Stimulated activated CD8-positive, alpha-beta memory T cell treated with anti-CD3 and anti-CD28 coated beads, Interleukin-12 subunit alpha, Interleukin-12 subunit beta, amount 100 ng/mL, for 4 hours (primary cell): Measurements from ENCODE around the gene ITSN1.

Experiments
- DNase-seq: peaks from one replicate; pipeline ENCODE4 v3.0.0-alpha.2; 2020; ENCODE audit warnings: low read depth

The ITSN1 gene

DNA sequence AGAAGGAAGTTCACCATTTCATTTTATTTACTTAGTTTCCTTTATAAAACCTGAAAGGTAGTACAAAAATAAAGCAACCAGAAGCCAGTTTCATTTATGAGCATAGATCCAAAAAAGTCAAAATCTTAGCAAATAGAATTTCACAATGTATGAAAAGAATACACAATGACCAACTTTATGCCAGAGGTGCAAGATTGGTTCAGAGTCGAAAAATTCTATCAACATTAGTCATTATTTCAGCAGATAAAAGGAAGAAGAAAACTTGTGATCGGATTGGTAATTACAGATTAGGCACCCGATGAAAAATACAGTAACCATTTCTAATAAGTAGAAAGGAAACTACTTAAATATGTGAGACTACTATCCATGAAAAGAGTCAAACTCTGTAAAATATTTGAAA, 89.1 kb downstream of the ITSN1 start:
- no peak for DNase-seq

DNA sequence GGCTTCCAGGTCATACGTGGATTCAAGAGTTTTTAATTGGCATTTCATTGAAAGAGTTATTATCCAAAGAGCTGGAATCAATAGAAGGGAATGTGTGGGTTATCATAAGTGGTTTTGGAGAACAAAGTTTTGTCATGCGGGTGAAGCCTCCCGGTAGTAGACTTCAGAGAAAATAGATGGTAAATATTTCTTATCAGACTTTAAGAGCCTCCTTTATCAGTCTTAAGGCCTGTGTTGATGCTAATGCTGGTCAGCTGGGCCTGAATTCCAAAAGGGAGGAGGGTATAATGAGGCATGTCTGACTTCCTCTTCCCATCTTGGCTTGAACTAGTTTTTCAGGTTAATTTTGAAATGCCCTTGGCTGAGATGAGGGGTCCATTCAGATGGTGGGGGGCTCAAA, 89.7 kb downstream of the ITSN1 start:
- DNase-seq: no peak

DNA sequence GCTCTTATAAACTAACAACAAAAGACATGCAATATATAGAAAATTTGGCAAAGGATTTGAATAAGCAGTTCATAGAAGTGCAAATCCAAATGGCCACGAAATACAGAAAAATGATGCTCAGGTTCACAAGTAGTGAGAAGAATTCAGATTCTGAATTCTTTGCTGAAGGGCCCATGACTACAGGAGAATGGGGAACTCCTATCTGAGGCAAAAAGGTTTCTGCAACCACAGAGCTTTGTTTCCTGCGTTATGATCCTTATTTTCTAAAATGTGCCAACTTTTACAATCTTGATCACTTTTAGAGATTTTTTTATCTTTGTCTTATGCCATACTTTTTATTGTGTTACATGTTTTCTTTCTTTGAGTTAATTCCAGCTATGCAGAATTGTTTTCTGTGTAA, 91.3 kb downstream of the ITSN1 start:
- DNase-seq: no peak

DNA sequence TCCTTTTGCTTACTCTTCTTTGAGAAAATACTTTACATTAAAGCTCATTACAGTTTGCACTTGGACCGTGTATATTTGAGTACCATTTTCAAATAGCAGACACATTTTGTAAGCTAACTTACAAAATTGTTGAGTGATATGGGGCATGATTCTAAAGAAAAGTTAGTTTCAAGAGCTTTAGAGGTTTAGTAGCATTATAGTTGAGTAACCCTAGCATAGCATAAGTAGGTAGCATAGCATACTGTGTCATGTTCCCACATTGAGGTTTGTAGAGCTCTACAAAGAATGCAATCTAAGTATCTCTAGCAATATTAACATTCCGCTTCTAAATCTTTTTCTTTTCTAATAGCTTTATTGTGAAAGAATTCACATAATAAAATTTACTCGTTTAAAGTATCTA, 92.0 kb downstream of the ITSN1 start:
- DNase-seq: no peak

DNA sequence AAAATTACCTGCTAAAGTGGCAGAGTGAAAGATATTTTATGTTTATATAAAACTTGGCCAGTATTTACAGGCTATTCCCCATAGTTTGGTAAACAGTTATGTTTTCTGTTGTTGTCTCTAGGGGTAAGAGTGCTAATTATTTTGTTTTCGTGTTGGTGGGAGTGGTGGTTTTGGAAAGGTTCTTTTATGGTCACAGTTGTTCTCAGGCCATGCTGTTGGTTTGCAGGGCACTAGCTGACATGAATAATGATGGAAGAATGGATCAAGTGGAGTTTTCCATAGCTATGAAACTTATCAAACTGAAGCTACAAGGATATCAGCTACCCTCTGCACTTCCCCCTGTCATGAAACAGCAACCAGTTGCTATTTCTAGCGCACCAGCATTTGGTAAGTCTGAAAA, 92.5 kb downstream of the ITSN1 start:
- no peak for DNase-seq

DNA sequence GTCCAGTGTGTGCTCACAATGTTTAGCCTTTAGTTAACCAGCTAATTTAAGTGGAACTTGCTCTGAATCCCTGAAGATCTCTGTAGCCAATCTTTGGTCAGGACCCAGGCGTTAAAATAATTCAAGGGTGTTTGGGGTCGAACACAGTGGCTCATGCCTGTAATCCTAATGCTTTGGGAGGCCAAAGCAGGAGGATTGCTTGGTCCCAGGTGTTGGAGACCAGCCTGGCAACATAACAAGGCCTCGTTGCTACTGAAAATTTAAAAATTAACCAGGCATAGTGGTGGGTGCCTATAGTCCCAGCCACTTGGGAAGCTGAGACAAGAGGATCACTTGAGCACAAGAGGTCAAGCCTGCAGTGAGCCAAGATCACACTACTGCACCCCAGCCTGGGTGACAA, 94.3 kb downstream of the ITSN1 start:
- no peak for DNase-seq

DNA sequence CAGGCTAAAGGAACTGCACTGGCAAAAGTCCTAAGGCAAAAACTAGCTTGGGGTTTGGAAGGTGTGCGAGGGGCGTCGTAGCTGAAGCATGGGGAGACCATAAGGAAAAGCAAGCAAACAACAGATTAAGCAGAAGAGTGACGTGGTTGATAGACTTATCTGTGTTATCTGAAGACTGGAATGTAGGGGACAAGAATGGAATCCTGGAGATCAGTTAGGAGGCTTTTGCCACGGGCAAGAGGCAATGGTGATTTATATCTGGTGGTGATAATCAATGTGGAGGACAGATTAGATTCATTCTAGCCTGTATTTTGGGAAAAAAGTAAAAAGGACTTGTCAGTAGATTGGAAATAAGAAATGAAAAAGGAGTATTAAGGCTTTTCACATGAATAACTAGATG, 97.4 kb downstream of the ITSN1 start:
- DNase-seq: no peak

DNA sequence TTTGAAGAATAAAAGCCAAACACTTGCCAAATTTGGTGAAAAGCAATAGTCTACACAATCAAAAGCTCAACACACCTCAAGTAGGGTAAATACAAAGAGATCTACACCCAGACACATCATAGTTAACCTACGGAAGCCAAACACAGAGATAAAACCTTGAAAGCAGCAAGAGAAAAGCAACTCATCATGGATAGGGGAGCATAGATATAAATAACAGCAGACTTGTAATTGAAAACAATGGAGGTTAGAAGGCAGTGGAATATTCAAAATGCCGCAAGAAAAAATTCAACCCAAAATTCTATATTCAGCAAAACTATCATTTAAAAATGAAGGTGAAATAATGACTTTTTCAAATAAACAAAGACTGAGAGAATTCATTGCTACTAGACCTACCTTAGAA, 105.1 kb downstream of the ITSN1 start:
- no peak for DNase-seq

DNA sequence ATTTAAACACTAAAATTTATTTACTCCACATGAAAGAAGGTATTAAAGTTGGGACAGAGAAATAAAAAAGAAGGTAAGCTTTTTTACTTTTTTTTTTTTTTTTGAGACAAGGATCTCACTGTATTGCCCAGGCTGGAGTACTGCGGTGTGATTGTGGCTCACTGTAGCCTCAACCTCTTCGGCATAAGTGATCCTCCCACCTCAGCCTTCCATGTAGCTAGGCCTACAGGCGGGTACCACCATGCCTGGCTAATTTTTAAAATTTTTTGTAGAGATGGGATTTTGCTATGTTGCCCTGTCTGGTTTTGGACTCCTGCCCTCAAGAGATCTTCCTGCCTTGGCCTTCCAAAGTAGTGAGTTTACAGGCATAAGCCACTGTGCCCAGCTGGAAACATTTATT, 106.6 kb downstream of the ITSN1 start:
- no peak for DNase-seq

DNA sequence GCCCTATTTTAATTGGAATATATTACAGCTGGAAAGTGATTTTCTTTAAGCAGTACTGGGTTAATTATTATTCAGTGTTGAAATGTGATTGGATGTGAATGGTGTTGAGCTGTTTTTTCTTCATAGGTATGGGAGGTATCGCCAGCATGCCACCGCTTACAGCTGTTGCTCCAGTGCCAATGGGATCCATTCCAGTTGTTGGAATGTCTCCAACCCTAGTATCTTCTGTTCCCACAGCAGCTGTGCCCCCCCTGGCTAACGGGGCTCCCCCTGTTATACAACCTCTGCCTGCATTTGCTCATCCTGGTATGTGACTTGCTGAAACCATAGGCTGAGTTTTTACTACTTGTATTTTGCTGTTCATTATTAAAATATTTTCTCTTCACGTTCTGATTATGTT, 107.7 kb downstream of the ITSN1 start:
- DNase-seq: no peak

DNA sequence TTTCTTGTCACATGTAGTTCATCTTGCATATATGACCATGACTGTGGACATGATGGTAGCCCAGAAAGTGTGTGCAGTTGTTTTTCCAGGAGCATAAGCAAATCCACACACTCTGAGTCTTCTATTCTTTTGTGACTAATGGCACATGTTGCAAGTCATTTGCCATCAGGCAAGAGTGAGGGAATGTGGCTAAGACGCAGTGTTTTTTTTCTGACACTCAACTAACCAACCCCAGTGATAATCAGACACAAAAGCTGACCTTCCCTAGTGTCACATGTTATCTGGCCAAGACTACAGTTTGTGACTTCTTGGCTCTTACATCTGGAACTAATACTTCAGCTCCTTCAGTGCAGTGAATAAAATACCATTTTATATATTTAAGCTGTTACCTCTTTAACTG, 108.8 kb downstream of the ITSN1 start:
- no peak for DNase-seq

DNA sequence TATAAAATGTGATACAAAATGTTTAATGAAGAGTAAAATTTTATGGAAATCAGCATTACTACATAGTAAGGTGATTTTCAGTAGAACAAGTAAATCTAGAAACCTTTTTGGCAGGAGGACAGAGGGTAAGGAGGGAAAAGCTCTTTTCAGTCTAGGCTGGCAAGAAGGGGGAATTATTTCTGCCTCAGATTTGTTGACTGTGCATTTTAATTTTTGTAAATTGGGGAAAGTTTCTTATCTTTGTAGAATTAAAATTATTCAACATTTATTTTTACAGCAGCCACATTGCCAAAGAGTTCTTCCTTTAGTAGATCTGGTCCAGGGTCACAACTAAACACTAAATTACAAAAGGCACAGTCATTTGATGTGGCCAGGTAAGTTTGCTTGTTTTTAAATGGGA, 109.2 kb downstream of the ITSN1 start:
- DNase-seq: no peak

DNA sequence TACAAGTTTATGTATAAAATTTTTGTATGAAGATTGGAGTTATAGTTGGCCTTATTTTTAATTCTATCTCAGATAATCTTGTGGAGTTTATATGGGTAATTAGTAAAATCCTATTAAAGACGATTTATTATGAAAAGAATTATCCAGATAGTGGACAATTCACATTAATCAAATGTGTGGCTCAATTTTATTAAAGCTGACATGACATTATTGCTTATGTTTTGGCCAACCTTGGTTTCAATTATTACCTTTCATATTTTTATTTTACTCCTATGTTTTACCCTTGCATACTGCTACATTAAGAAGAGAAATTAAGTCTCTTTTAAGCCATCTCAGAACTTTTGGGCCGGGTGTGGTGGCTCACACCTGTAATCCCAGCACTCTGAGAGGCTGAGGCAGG, 110.0 kb downstream of the ITSN1 start:
- no peak for DNase-seq

DNA sequence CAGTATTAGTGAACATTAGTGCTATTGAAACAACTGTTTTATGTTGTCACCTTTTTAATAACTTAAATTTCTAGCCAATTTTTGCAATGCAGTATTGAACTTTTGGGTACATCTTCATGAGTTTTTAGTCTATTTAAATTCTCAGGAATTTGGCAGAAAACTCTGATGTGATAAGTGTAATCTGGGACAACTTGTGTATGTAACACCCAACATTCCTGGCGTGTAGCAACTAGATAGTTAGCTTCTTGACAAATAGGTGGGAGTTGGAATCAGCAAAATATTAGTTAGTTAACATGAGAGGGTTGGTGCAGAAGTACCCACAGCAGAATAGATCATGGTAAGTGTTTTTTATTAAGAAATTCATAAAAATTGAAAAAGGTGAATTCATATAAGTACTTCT, 111.6 kb downstream of the ITSN1 start:
- DNase-seq: no peak

DNA sequence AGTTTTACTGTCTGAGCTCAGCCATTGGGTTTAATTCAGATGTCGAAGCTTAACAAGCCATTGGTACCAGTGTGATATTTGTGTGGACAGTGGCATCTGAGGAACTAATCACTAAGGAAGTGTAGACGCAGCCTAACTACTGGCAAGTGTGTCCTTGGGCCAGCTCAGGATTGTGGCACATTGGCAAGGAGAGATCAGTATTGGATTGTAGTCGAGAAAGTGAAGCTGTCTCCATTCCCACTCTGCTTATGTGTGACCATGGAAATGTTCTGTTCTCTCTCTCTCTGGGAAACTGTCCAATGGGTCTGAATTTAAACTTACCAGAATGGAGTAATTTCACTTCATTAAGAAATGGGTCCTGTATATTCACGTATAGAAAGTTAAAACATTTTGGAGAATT, 112.2 kb downstream of the ITSN1 start:
- DNase-seq: no peak

DNA sequence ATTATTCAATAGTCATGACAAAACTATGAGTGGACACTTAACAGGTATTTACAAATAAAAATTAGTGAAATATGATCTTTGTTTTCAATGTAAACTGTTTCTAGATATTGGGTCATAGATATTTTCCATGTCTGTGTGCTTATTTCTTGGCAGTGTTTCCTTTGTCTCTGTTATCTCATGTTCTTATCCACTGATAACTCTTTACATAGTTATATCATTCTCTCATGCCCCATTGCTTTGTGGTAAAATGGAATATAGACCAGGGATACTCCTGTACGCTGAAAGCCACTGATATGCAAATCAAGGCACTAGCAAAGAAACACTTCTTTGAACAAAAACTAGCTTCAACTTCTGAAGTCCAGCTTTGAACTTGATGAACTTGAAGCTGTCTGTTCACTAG, 113.1 kb downstream of the ITSN1 start:
- no peak for DNase-seq

DNA sequence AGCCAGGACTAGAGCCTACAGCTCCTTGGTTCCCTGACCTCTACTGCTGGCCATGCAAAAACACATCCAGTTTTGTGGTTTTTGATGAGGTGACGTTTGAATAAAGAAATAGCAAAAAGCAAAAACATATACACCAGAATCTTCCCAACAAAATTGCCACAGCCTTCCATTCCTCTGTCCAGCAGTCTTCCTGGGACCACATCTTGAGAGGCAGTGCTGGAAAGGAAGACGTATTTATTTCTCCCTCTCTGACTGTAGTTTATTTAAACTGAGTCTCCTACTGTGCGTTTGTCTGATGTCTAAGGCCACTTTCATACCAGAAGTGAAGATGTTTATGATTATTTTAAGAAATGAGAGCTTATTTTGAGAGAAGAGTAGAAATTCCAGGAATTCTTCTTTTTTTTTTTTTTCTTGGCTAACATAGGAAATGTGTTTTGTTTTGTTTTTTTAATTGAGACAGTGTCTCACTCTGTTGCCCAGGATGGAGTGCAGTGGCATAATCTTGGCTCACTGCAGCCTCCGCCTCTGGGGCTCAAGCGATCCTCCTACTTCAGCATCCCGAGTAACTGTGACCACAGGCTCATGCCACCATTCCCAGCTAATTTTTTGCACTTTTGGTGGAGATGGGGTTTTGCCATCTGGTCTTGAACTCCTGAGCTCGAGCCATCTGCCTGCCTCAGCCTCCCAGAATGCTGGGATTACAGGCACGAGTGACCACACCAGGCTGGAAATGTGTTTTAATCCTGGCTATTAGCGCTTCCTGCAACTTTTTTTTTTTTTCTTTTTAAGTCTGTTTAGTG, 118.5 kb downstream of the ITSN1 start:
- no peak for DNase-seq

DNA sequence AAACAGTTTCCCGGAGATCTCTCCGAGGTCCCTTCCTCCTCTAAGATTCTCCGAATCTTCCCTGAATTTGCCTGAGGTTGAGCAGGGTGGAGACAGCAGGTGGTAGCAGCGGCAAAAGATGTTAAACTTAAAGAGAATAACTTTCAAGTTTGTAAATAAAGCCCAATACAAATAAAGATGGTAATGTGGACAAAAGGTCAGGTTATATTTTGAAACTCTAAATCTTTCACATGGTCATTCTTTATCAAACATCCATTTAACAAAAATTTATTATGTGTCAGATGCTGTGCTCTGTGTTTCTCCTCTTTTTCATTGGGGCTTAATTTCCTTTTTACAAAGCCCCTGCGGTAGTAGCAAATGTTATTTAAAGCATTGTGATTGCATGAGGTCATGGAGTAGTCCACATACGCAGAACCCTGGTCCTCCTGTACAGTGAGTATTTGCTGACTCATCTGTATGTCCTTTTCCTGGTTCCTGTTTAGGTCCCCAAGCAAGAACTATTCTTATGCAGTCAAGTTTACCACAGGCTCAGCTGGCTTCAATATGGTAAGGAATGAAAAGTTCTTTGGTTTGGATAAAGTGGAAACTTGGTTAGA, 119.2 kb downstream of the ITSN1 start:
- DNase-seq: no peak

DNA sequence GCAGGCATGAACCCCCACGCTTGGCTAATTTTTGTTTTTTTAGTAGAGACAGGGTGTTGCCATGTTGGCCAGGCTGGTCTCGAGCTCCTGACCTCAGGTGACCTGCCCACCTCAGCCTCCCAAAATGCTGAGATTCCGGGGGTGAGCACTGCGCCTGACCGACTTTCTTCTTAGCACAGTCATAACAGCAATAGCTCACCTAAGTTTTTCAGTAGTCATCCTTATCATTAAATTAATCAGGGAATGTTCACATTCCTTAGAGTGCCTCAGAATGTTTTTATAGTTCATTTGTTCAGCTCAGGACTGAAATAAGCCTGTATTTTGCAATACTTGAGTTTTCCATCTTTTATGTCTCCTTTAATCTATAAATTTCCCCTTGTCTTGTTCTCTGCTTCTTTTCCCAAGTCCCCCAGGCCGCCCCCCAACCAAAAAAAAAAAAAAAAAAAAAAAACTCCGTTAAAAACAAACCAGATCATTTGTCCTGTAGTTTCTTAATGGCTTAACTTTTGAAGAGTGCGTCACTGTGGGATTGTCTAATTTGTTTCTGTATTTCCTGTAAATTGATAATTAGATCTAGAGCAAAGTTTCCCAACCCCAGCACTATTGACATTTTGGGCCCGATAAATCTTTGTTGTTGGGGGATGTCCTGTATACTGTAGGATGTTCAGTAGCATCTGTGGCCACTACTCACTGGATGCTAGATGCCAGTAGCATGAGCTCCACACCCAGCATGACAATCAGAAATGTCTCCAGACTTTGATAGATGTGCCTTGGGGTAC, 120.7 kb downstream of the ITSN1 start:
- DNase-seq: no peak

DNA sequence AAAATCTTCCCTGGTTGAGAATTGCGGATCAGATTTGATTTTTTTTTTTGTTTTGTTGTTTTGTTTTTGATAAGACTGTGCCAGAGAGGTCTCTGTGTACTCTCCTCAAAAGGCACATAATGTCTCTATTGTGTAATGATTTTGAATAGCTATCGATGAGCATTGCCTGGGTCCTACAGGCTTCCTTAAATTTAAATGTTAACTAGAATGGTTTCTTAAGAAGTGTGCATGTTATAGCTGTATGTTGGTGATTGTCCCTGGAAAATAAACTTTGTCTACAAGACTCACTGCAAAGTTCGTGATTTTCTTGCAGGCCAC, 121.2 kb downstream of the ITSN1 start:
- no peak for DNase-seq

DNA sequence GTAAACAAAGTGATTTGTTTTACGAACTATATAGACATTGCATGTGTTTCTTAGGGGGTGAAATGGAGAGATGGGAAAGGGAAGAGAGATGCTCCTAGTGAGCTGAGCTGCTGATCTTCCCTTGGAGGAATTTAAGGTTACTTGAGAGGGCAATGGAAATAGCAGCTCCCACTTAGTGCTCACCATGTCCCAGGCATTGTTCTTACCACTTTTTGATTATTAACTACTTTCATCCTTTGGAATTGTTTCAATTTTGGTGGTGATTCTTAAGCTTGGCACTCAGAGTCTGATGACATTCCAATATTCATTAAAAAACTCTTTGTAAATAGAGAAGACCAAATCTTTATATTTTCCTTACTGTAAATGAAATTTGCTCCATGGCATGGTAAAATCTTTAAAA, 124.9 kb downstream of the ITSN1 start:
- no peak for DNase-seq

DNA sequence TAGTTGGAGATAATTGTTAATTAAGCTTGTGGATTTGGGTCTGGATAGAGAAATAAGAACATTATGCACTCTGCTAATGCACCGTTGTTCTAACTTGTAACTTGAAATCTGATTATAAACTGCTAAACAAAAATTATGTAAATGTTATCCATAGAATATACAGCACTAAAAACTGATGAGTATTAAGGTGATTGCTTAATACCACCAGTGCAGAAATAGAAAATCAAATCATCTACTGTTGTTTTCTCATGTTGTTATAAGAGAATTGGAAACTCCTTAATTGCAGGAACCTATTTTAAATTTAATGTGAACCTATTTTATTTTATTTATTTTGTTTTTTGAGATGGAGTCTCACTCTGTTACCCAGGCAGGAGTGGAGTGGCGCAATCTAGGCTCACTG, 125.7 kb downstream of the ITSN1 start:
- no peak for DNase-seq

DNA sequence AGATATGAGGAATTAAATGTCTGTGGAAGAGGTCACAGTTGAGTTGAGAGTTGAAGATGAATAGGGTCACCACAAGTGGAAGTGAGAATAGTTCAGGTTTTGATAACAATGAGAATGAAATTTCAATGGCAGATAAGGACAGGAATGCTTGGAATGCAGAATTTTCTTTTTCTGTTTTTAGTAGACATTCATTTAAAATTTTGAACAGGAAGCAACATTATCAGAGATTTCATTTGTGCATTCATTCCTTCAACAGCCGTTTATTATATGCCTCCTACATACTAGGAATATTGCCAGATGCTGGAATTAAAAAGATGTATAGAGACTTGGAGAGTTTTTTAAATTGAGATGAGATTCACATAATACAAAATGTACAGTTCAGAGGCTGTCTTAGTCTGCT, 126.8 kb downstream of the ITSN1 start:
- DNase-seq: no peak

DNA sequence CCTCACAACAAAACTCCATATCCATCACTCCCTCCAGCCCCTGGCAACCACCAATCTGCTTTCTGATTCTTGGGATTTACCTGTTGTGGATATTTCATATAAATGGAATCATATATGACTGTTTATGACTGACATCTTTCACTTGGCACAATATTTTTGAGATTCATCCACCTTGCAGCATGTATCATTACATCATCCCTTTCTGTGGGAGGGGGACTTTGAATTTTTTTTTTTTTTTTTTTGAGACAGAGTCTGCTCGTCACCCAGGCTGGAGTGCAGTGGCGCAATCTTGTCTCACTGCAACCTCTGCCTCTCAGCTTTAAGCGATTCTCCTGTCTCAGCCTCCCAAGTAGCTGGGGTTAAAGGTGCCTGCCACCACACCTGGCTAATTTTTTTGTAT, 128.2 kb downstream of the ITSN1 start:
- no peak for DNase-seq
